Fibroblast of lung (primary cell): ENCODE results near the gene TRIAP1. TPM values are rescaled to one million over a fixed set of nuclear protein-coding genes. Genes with fewer than 3 reads are reported as not detected.

Source experiments
- DNase-seq, 2 donors: peaks; one replicate each; pipeline versions ENCODE4 v3.0.0 to v3.0.0-alpha.2; 2010; ENCODE audit warnings: low read depth in 2 of 2
- H2AFZ ChIP-seq: 2 replicates; pipeline ENCODE4 v1.5.1; 2012; ENCODE audit warnings: low read length, control low read depth, inconsistent platforms
- H3K27ac ChIP-seq: 2 replicates; pipeline ENCODE4 v1.5.1; 2011; ENCODE audit warnings: low read length, control low read depth; ENCODE audit not compliant: insufficient read depth
- H3K27me3 ChIP-seq: 2 replicates; pipeline ENCODE4 v1.5.1; 2011; ENCODE audit warnings: mild to moderate bottlenecking, low read length; ENCODE audit not compliant: control insufficient read depth, insufficient read depth
- H3K36me3 ChIP-seq: 2 replicates; pipeline ENCODE4 v1.5.1; 2011; ENCODE audit warnings: low read length; ENCODE audit not compliant: control insufficient read depth, insufficient read depth
- H3K4me1 ChIP-seq: 2 replicates; pipeline ENCODE4 v1.5.1; 2011; ENCODE audit warnings: low read length; ENCODE audit not compliant: control insufficient read depth, insufficient read depth; ENCODE audit errors: extremely low read depth
- H3K4me2 ChIP-seq: 2 replicates; pipeline ENCODE4 v1.5.1; 2011; ENCODE audit warnings: low read length, control low read depth; ENCODE audit not compliant: insufficient read depth; ENCODE audit errors: extremely low read depth
- H3K4me3 ChIP-seq, 4 experiments: fragments of 200-600 bp in 1 of 4; sonication (generic) in 1 of 4; replicated peaks in 1 of 4; 2 replicates each; pipeline ENCODE4 v1.5.1; 2011 to 2016; ENCODE audit warnings: low read length in 4 of 4, low read depth in 3 of 4, mild to moderate bottlenecking in 3 of 4, control low read depth in 2 of 4, inconsistent platforms in 1 of 4, mixed read lengths in 1 of 4; ENCODE audit not compliant: insufficient read depth in 1 of 4; ENCODE audit errors: control extremely low read depth in 1 of 4
- H3K79me2 ChIP-seq: 2 replicates; pipeline ENCODE4 v1.5.1; 2012; ENCODE audit warnings: mild to moderate bottlenecking, low read length, inconsistent platforms; ENCODE audit not compliant: control insufficient read depth, insufficient read depth
- H3K9ac ChIP-seq: 2 replicates; pipeline ENCODE4 v1.5.1; 2011; ENCODE audit warnings: mild to moderate bottlenecking, low read length, control low read depth; ENCODE audit not compliant: insufficient read depth
- H3K9me3 ChIP-seq: 2 replicates; pipeline ENCODE4 v1.5.1; 2012; ENCODE audit warnings: low read depth, low read length; ENCODE audit not compliant: control insufficient read depth, insufficient read depth
- H4K20me1 ChIP-seq: 2 replicates; pipeline ENCODE4 v1.5.1; 2011; ENCODE audit warnings: low read length; ENCODE audit not compliant: control insufficient read depth, insufficient read depth; ENCODE audit errors: extremely low read depth
- EZH2 ChIP-seq: IDR thresholded peaks from 2 replicates; pipeline ENCODE4 v1.5.1; 2012; ENCODE audit warnings: low read length, control low read depth, mild to moderate bottlenecking; ENCODE audit errors: missing control alignments
- polyA plus RNA-seq, 2 donors: library from polyadenylated mRNA; depleted of rRNA in 1 of 2; stranded (reverse) in 1 of 2; unstranded in 1 of 2; fragments of >200 nt; gene quantifications; 2 replicates each; pipeline ENCODE4 v1.2.1, GENCODE V29; 2011 to 2012; ENCODE audit warnings: missing spikeins in 1 of 2
- total RNA-seq: library from RNA; depleted of rRNA; stranded (reverse); fragments of >200 nt; gene quantifications from 2 replicates; pipeline ENCODE4 v1.2.1, GENCODE V29; 2014
- TF ChIP-seq, protein P1 (sequence below), 2 donors: IDR thresholded peaks in 1 of 2; conservative IDR thresholded peaks in 1 of 2; 1 replicate in 1 of 2; 2 replicates in 1 of 2; pipeline ENCODE4 v1.5.1; 2011 to 2012; ENCODE audit warnings: low read length in 2 of 2, control low read depth in 1 of 2, inconsistent platforms in 1 of 2, low read depth in 1 of 2, mild to moderate bottlenecking in 1 of 2

TRIAP1 gene
- total and polyA plus RNA-seq, 2 donors (not counting 1 experiment from before 2014, with no cell fraction given), result 29.6 to 52.7 TPM

- no peak overlapping the region for H3K4me3 ChIP-seq
- no peak overlapping the region for H3K27ac ChIP-seq
- no peaks in the 10 kb centered on the region for H3K4me1 ChIP-seq
- no peak for DNase-seq
- H3K9ac ChIP-seq, result no peak overlapping the region
- H3K4me2 ChIP-seq, result no peak overlapping the region
- no peak overlapping the region for H2AFZ ChIP-seq
- no peaks in the 10 kb centered on the region for H4K20me1 ChIP-seq
- H3K79me2 ChIP-seq, result peaks cover 4% of the 10 kb centered on the region
- no peaks in the 10 kb centered on the region for H3K9me3 ChIP-seq
- no peak for TF ChIP-seq EZH2
- TF ChIP-seq, protein P1, sequence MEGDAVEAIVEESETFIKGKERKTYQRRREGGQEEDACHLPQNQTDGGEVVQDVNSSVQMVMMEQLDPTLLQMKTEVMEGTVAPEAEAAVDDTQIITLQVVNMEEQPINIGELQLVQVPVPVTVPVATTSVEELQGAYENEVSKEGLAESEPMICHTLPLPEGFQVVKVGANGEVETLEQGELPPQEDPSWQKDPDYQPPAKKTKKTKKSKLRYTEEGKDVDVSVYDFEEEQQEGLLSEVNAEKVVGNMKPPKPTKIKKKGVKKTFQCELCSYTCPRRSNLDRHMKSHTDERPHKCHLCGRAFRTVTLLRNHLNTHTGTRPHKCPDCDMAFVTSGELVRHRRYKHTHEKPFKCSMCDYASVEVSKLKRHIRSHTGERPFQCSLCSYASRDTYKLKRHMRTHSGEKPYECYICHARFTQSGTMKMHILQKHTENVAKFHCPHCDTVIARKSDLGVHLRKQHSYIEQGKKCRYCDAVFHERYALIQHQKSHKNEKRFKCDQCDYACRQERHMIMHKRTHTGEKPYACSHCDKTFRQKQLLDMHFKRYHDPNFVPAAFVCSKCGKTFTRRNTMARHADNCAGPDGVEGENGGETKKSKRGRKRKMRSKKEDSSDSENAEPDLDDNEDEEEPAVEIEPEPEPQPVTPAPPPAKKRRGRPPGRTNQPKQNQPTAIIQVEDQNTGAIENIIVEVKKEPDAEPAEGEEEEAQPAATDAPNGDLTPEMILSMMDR (conservative IDR thresholded peaks at IDR 0.05 in 1 of 2, IDR thresholded peaks at IDR 0.05 in 1 of 2; ENCODE audit: low read depth in 1 of 2, low read length in 2 of 2), result no peak
- H3K27me3 ChIP-seq, result no peaks in the 10 kb centered on the region
- no peaks in the 10 kb centered on the region for H3K36me3 ChIP-seq
Measured at GRCh38 chr12:120432772-120433525, 13.2 kb downstream of the TRIAP1 start.

DNA sequence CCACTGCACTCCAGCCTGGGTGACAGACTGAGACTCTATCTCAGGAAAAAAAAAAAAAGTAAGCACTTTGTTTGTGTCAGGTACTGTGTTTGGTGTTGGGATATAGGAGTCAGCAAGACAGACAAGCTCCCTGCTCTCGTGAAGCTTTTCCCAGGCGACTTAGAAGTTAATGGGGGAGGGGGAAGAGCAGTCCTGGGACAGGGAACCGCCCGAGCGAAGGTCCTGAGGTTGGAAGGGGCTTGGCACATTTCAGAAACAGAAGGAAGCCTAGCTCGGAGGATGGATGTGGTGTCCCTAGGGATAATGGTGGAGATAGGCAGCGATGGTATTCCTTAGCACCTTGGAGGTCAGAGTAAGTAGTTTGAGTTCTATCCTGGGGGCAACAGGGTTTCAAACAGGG, 16.8 kb downstream of the TRIAP1 start:
- TF ChIP-seq, protein P1 (conservative IDR thresholded peaks at IDR 0.05 in 1 of 2, IDR thresholded peaks at IDR 0.05 in 1 of 2; ENCODE audit: low read depth in 1 of 2, low read length in 2 of 2), result no peak
- TF ChIP-seq EZH2, result no peak
- Histone ChIP-seq H2AFZ (no peak overlapping the region), H3K79me2 (no peaks in the 10 kb centered on the region), H3K4me2 (no peak overlapping the region), H3K27ac (no peak overlapping the region), H3K36me3 (no peaks in the 10 kb centered on the region), H3K4me1 (no peaks in the 10 kb centered on the region), H3K4me3 (no peak overlapping the region), H3K9ac (no peak overlapping the region), H3K27me3 (peaks cover 2% of the 10 kb centered on the region), H3K9me3 (no peaks in the 10 kb centered on the region), H4K20me1 (no peaks in the 10 kb centered on the region)
- no peak for DNase-seq

DNA sequence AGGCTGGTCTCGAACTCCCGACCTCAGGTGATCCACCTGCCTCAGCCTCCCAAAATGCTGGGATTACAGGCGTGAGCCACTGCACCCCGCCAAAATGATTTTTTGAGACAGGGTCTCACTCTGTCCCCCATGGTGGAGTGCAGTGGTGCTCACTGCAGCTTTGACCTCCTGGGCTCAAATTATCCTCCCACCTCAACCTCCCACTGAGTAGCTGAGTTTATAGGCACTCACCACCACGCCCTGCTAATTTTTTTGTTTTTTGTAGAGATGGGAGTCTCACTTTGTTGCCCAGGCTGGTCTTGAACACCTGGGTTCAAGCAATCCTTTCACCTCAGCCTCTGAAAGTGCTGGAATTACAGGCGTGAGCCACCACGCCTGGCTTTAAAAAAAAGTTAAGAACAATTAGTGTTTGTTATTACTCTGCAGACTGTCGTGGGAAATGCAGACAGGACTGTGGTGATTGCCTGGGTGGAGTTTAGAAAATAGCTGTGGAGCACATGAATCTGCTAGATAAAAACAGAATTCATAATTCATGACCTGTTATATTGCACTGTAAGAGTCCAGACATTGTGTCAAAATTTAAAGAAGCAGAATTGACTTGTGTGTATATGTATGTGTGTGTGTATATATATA, 17.5 kb downstream of the TRIAP1 start:
- Histone ChIP-seq H3K27me3 (peaks cover 2% of the 10 kb centered on the region), H3K9ac (no peak overlapping the region), H3K79me2 (no peaks in the 10 kb centered on the region), H3K36me3 (no peaks in the 10 kb centered on the region), H3K4me1 (no peaks in the 10 kb centered on the region), H3K4me2 (no peak overlapping the region), H3K4me3 (no peak overlapping the region), H4K20me1 (no peaks in the 10 kb centered on the region), H3K9me3 (no peaks in the 10 kb centered on the region), H3K27ac (no peak overlapping the region), H2AFZ (no peak overlapping the region)
- DNase-seq, result no peak
- TF ChIP-seq, protein P1 (conservative IDR thresholded peaks at IDR 0.05 in 1 of 2, IDR thresholded peaks at IDR 0.05 in 1 of 2; ENCODE audit: low read depth in 1 of 2, low read length in 2 of 2), result no peak
- TF ChIP-seq EZH2, result no peak
